HCT116 (cell line): ENCODE data around the gene PRKCA. TPM values are rescaled to one million over a fixed set of nuclear protein-coding genes. Genes with fewer than 3 reads are reported as not detected.

Source experiments
- ATAC-seq: fragments of 200-7000 bp; cut with Tn5 transposase; 2 replicates; pipeline ENCODE4 v1.9.1; 2020; ENCODE audit warnings: mild to moderate bottlenecking, moderate library complexity
- BruUV-seq: library from RNA; stranded (reverse); fragments of 400-500 nt; replicated peaks from 2 replicates; lab custom pipeline; 2021; lab: Mats Ljungman, UMichigan
- CTCF ChIA-PET: fragments of 300-600 bp; sonication (Branson Sonifier 250); formaldehyde crosslinking; loops from one replicate; lab custom pipeline; 2021; ENCODE audit warnings: antibody characterized with exemption; lab: Charles Lee
- POLR2A ChIA-PET: fragments of 300-600, 350-600 bp; sonication (Branson Sonifier 250); formaldehyde crosslinking; loops from one replicate; lab custom pipeline; 2021; ENCODE audit warnings: antibody characterized with exemption; lab: Charles Lee
- RAD21 ChIA-PET, 2 experiments: fragments of 300-600 bp; sonication (Branson Sonifier 250); formaldehyde crosslinking; loops; one replicate each; lab custom pipeline; 2023; ENCODE audit warnings: low total read pairs in 2 of 2; ENCODE audit not compliant: uncharacterized antibody in 2 of 2, unreplicated experiment in 2 of 2, low non-redundant PET in 1 of 2; lab: Charles Lee
- DNase-seq: peaks from one replicate; pipeline ENCODE4 v3.0.0-alpha.2; 2010; ENCODE audit warnings: low read depth, low spot score
- H2AFZ ChIP-seq: fragments of 200-600 bp; shearing (Covaris generic), sonication (generic); 2 replicates; pipeline ENCODE4 v1.6.1; 2017; ENCODE audit warnings: low read depth, mixed run types, mixed read lengths, antibody characterized with exemption, low read length; ENCODE audit not compliant: poor library complexity, severe bottlenecking
- H3K27ac ChIP-seq: 2 replicates; pipeline ENCODE4 v1.5.1; 2012; ENCODE audit warnings: low read depth, low read length
- H3K27me3 ChIP-seq: fragments of 200-600 bp; sonication (generic); 2 replicates; pipeline ENCODE4 v1.6.1; 2016; ENCODE audit warnings: mixed run types, low read length, mixed read lengths; ENCODE audit not compliant: insufficient read depth
- H3K36me3 ChIP-seq, 2 experiments: fragments of 200-500 bp in 1 of 2; fragments of 200-600 bp in 1 of 2; sonication (Bioruptor generic) in 1 of 2; sonication (generic) in 1 of 2; 2 replicates each; pipeline versions ENCODE4 v1.5.1 to v1.6.1; 2014 to 2016; ENCODE audit warnings: low read length in 2 of 2, inconsistent platforms in 1 of 2, mixed read lengths in 1 of 2, mixed run types in 1 of 2; ENCODE audit not compliant: insufficient read depth in 2 of 2, control insufficient read depth in 1 of 2
- H3K4me1 ChIP-seq, 2 experiments: fragments of 200-600 bp in 1 of 2; sonication (generic) in 1 of 2; 2 replicates each; pipeline versions ENCODE4 v1.5.1 to v1.6.1; 2012 to 2017; ENCODE audit warnings: low read length in 2 of 2, inconsistent platforms in 1 of 2, mild to moderate bottlenecking in 1 of 2, mixed read lengths in 1 of 2, mixed run types in 1 of 2, moderate library complexity in 1 of 2; ENCODE audit not compliant: insufficient read depth in 2 of 2, control insufficient read depth in 1 of 2
- H3K4me2 ChIP-seq: fragments of 200-600 bp; sonication (generic); 2 replicates; pipeline ENCODE4 v1.6.1; 2017; ENCODE audit warnings: mixed run types, low read length, mixed read lengths
- H3K4me3 ChIP-seq, 2 experiments: fragments of 200-600 bp in 1 of 2; sonication (generic) in 1 of 2; replicated peaks in 1 of 2; 2 replicates each; pipeline ENCODE4 v1.5.1; 2011 to 2016; ENCODE audit warnings: low read length in 2 of 2, control low read depth in 1 of 2, low read depth in 1 of 2, mild to moderate bottlenecking in 1 of 2, mixed read lengths in 1 of 2, mixed run types in 1 of 2
- H3K79me2 ChIP-seq: fragments of 200-600 bp; sonication (generic); 2 replicates; pipeline ENCODE4 v1.6.1; 2017; ENCODE audit warnings: mild to moderate bottlenecking, mixed run types, low read length, moderate library complexity, mixed read lengths; ENCODE audit not compliant: insufficient read depth
- H3K9ac ChIP-seq: fragments of 200-600 bp; sonication (generic); 2 replicates; pipeline ENCODE4 v1.6.1; 2016; ENCODE audit warnings: low read length, mixed read lengths
- H3K9me2 ChIP-seq: fragments of 200-600 bp; sonication (generic), shearing (Covaris generic); 2 replicates; pipeline ENCODE4 v1.6.1; 2017; ENCODE audit warnings: mixed run types, mild to moderate bottlenecking, moderate library complexity; ENCODE audit not compliant: insufficient read depth
- H3K9me3 ChIP-seq, 2 experiments: fragments of 200-500 bp in 1 of 2; fragments of 200-600 bp in 1 of 2; sonication (Bioruptor generic) in 1 of 2; sonication (generic) in 1 of 2; 2 replicates each; pipeline ENCODE4 v1.6.1; 2014 to 2017; ENCODE audit warnings: low read length in 2 of 2, mixed read lengths in 2 of 2, inconsistent platforms in 1 of 2, low read depth in 1 of 2, mild to moderate bottlenecking in 1 of 2, mixed run types in 1 of 2, moderate library complexity in 1 of 2; ENCODE audit not compliant: control insufficient read depth in 1 of 2, insufficient read depth in 1 of 2
- H4K20me1 ChIP-seq: fragments of 200-600 bp; sonication (generic), shearing (Covaris generic); 2 replicates; pipeline ENCODE4 v1.6.1; 2017; ENCODE audit warnings: mixed run types, mild to moderate bottlenecking, moderate library complexity; ENCODE audit not compliant: insufficient read depth
- ATF3 ChIP-seq: IDR thresholded peaks from 2 replicates; pipeline ENCODE4 v1.6.1; 2012
- CTCF ChIP-seq, 3 experiments: fragments of 200-600 bp in 1 of 3; sonication (generic) in 1 of 3; IDR thresholded peaks in 2 of 3; conservative IDR thresholded peaks in 1 of 3; 2 replicates each; pipeline ENCODE4 v1.5.1; 2012 to 2017; ENCODE audit warnings: low read depth in 2 of 3, low read length in 2 of 3, antibody characterized with exemption in 1 of 3, borderline replicate concordance in 1 of 3, control low read depth in 1 of 3, mild to moderate bottlenecking in 1 of 3, mixed read lengths in 1 of 3, mixed run types in 1 of 3, moderate library complexity in 1 of 3; ENCODE audit not compliant: insufficient read depth in 1 of 3
- EZH2phosphoT487 ChIP-seq: fragments of 200-600 bp; IDR thresholded peaks from 2 replicates; pipeline ENCODE4 v1.6.1; 2018; ENCODE audit warnings: antibody characterized with exemption, borderline replicate concordance
- JUND ChIP-seq: IDR thresholded peaks from 2 replicates; pipeline ENCODE4 v1.6.1; 2012
- MAX ChIP-seq: IDR thresholded peaks from 2 replicates; pipeline ENCODE4 v1.6.1; 2012
- RAD21 ChIP-seq: IDR thresholded peaks from 2 replicates; pipeline ENCODE4 v1.6.1; 2012; ENCODE audit warnings: low read depth, mild to moderate bottlenecking
- REST ChIP-seq: IDR thresholded peaks from 2 replicates; pipeline ENCODE4 v1.6.1; 2012; ENCODE audit warnings: low read depth
- SRF ChIP-seq: IDR thresholded peaks from 2 replicates; pipeline ENCODE4 v1.6.1; 2012; ENCODE audit warnings: low read depth
- TCF7L2 ChIP-seq: IDR thresholded peaks from 2 replicates; pipeline ENCODE4 v1.7.0; 2011; ENCODE audit warnings: borderline replicate concordance, inconsistent platforms; ENCODE audit not compliant: insufficient read depth, insufficient read length; ENCODE audit errors: extremely low read depth
- intact Hi-C: fragments of 100-400 bp; cut with micrococcal nuclease; formaldehyde crosslinking; loops from 2 replicates; pipeline ENCODE4 v1.10.0; 2022
- total RNA-seq: library from RNA; stranded (reverse); gene quantifications from one replicate; pipeline ENCODE4 v1.2.1, GENCODE V29; 2021; ENCODE audit not compliant: unreplicated experiment

PRKCA gene
- total RNA-seq, 1 experiment from 2014 or later: 18.8 TPM

GRCh38 chr17:66847704-66848103, 545.3 kb downstream of the PRKCA start:
- Histone ChIP-seq H3K4me1 (no peaks in the 10 kb centered on the region), H3K9me2 (no peaks in the 10 kb centered on the region)
- peak; percentile 28 for TF ChIP-seq REST
- no peak for TF ChIP-seq EZH2phosphoT487
- TF ChIP-seq, all 23 proteins: peak for 1
- no peak overlapping the region for H3K4me2 ChIP-seq
- intact Hi-C loops: no loop called here
- no peak overlapping the region for H2AFZ ChIP-seq
- ATAC-seq: no peak
- no peak overlapping the region for H3K4me3 ChIP-seq
- DNase-seq: no peak
- ChIA-PET CTCF (no interaction called here), RAD21 (no interaction called here), POLR2A (no interaction called here)
- peaks cover 19% of the 10 kb centered on the region; the same call in 1 of the 2 replicates for H3K27me3 ChIP-seq
- H3K79me2 ChIP-seq: no peaks in the 10 kb centered on the region
- no peak overlapping the region for H3K9ac ChIP-seq
- BruUV-seq: no TSS peak
- no peak overlapping the region for H3K27ac ChIP-seq
- H3K9me3 ChIP-seq: no peaks in the 10 kb centered on the region
- H4K20me1 ChIP-seq: no peaks in the 10 kb centered on the region
- no peaks in the 10 kb centered on the region for H3K36me3 ChIP-seq

- no peaks in the 10 kb centered on the region for H3K4me1 ChIP-seq
- no peaks in the 10 kb centered on the region for H3K79me2 ChIP-seq
- H3K9me2 ChIP-seq: no peaks in the 10 kb centered on the region
- no peak overlapping the region for H3K4me2 ChIP-seq
- ATAC-seq (no peak), DNase-seq (no peak)
- POLR2A ChIA-PET: no interaction called here
- no peak overlapping the region for H3K9ac ChIP-seq
- intact Hi-C loops: no loop called here
- H3K27ac ChIP-seq: no peak overlapping the region
- BruUV-seq: no TSS peak
- no peaks in the 10 kb centered on the region for H3K36me3 ChIP-seq
- H2AFZ ChIP-seq: no peak overlapping the region
- no peaks in the 10 kb centered on the region for H3K9me3 ChIP-seq
- H3K4me3 ChIP-seq: no peak overlapping the region
- H4K20me1 ChIP-seq: no peaks in the 10 kb centered on the region
- CTCF ChIA-PET: no interaction called here
- RAD21 ChIA-PET: no interaction called here
- H3K27me3 ChIP-seq: peaks cover 19% of the 10 kb centered on the region; the same call in 1 of the 2 replicates
- TF ChIP-seq RAD21: no peak
- no peak for TF ChIP-seq CTCF (IDR thresholded peaks at IDR 0.05 in 2 of 3, conservative IDR thresholded peaks at IDR 0.05 in 1 of 3; ENCODE audit: borderline replicate concordance in 1 of 3, insufficient read depth in 1 of 3, low read depth in 2 of 3, low read length in 2 of 3)
- TF ChIP-seq TCF7L2: no peak
- no peak for TF ChIP-seq REST
- TF ChIP-seq EZH2phosphoT487: no peak
- no peak for TF ChIP-seq MAX
- no peak for TF ChIP-seq SRF
- TF ChIP-seq JUND: no peak
- TF ChIP-seq ATF3: no peak
These were observed 546.1 kb downstream of the PRKCA start for GRCh38 chr17:66848496-66848895.
